Measurements from ENCODE around the gene MRPL55.

Gene MRPL55

GRCh38 chr1:228143480-228144192, 34.5 kb upstream of the MRPL55 start:
- DNase-seq (ENCODE audit: low spot score): peak; percentile 15
- no peak for TF ChIP-seq CTCF (IDR thresholded peaks at IDR 0.05; ENCODE audit: extremely low read depth, insufficient read depth, missing control alignments)
- in situ Hi-C loops (cut with MboI; ENCODE audit: low pct_unique_long_range_greater_than_20kb, low sequenced_read_pairs, unreplicated experiment): no loop called here

- no peak for TF ChIP-seq CTCF (IDR thresholded peaks at IDR 0.05; ENCODE audit: extremely low read depth, insufficient read depth, missing control alignments)
- in situ Hi-C loops (cut with MboI; ENCODE audit: low pct_unique_long_range_greater_than_20kb, low sequenced_read_pairs, unreplicated experiment): no loop called here
- DNase-seq (ENCODE audit: low spot score): peak; percentile 9
Measured at GRCh38 chr1:228142701-228143136, 33.6 kb upstream of the MRPL55 start.

- DNase-seq (ENCODE audit: low spot score): peak; percentile 9
- no peak for TF ChIP-seq CTCF (IDR thresholded peaks at IDR 0.05; ENCODE audit: extremely low read depth, insufficient read depth, missing control alignments)
- in situ Hi-C loops (cut with MboI; ENCODE audit: low pct_unique_long_range_greater_than_20kb, low sequenced_read_pairs, unreplicated experiment): no loop called here
Measured at GRCh38 chr1:228142155-228142691, 33.1 kb upstream of the MRPL55 start.

GRCh38 chr1:228141226-228142044, 32.3 kb upstream of the MRPL55 start:
- in situ Hi-C loops (cut with MboI; ENCODE audit: low pct_unique_long_range_greater_than_20kb, low sequenced_read_pairs, unreplicated experiment): no loop called here
- peak; percentile 52 for DNase-seq (ENCODE audit: low spot score)
- TF ChIP-seq CTCF (IDR thresholded peaks at IDR 0.05; ENCODE audit: extremely low read depth, insufficient read depth, missing control alignments): no peak

GRCh38 chr1:228140724-228141225, 31.7 kb upstream of the MRPL55 start:
- peak; percentile 36 for DNase-seq (ENCODE audit: low spot score)
- TF ChIP-seq CTCF (IDR thresholded peaks at IDR 0.05; ENCODE audit: extremely low read depth, insufficient read depth, missing control alignments): no peak
- in situ Hi-C loops (cut with MboI; ENCODE audit: low pct_unique_long_range_greater_than_20kb, low sequenced_read_pairs, unreplicated experiment): no loop called here

GRCh38 chr1:228139931-228140723, 31.0 kb upstream of the MRPL55 start, which contains the start of gene GUK1:
Gene GUK1 (plus strand): TSS chr1:228140279. CDS start chr1:228140303, 24 bp downstream.
- peak; percentile 99 for DNase-seq (ENCODE audit: low spot score)
- TF ChIP-seq CTCF (IDR thresholded peaks at IDR 0.05; ENCODE audit: extremely low read depth, insufficient read depth, missing control alignments): peak; percentile 10
- in situ Hi-C loops (cut with MboI; ENCODE audit: low pct_unique_long_range_greater_than_20kb, low sequenced_read_pairs, unreplicated experiment): no loop called here

Measured in GM13977 (cell line).